ENCODE measurements around the gene BBIP1.

BBIP1 gene

GRCh38 chr10:110861930-110862649, 56.9 kb downstream of the BBIP1 start:
- ATAC-seq: no peak

GRCh38 chr10:110861476-110861875, 57.5 kb downstream of the BBIP1 start:
- no peak for ATAC-seq

GRCh38 chr10:110860576-110861241, 58.3 kb downstream of the BBIP1 start:
- ATAC-seq: peak; percentile 49 to 56

- ATAC-seq: no peak
These were observed 59.0 kb downstream of the BBIP1 start for GRCh38 chr10:110859973-110860376.

GRCh38 chr10:110859206-110859972, 59.6 kb downstream of the BBIP1 start:
- ATAC-seq: no peak

GRCh38 chr10:110858297-110858934, 60.6 kb downstream of the BBIP1 start:
- ATAC-seq: no peak

GRCh38 chr10:110857265-110858171, 61.5 kb downstream of the BBIP1 start:
- ATAC-seq: peak in 1 of 2 donors; percentile 37

GRCh38 chr10:110853921-110854605, 64.9 kb downstream of the BBIP1 start:
- no peak for ATAC-seq

- no peak for ATAC-seq
These were observed 66.0 kb downstream of the BBIP1 start for GRCh38 chr10:110852947-110853346.

- ATAC-seq: peak; percentile 45 to 46
These were observed 66.6 kb downstream of the BBIP1 start for GRCh38 chr10:110852255-110852896.

- ATAC-seq: no peak
These were observed 67.9 kb downstream of the BBIP1 start for GRCh38 chr10:110851020-110851612.

GRCh38 chr10:110850099-110850498, 68.9 kb downstream of the BBIP1 start:
- no peak for ATAC-seq

Data from activated CD4-positive, CD25-positive, alpha-beta regulatory T cell treated with anti-CD3 and anti-CD28 coated beads, Interleukin-2, amount 50 U/mL, for 24 hours (primary cell).